Heart left ventricle (tissue), 16 donors: ENCODE measurements around the gene MIDN. TPM values are rescaled to one million over a fixed set of nuclear protein-coding genes. Genes with fewer than 3 reads are reported as not detected.

Experiments
- ATAC-seq, 4 donors: fragments of 200-7000 bp; cut with Tn5 transposase; one replicate each; pipeline ENCODE4 v1.9.1; 2020 to 2022; ENCODE audit warnings: moderate library complexity in 4 of 4, mild to moderate bottlenecking in 3 of 4, moderate number of reproducible peaks in 1 of 4
- DNase-seq, 5 donors: peaks; one replicate each; pipeline ENCODE4 v3.0.0-alpha.2; 2020
- H3K27ac ChIP-seq, 12 donors: fragments of 200-600 bp; sonication (generic) in 4 of 12; one replicate each; pipeline versions ENCODE4 v1.5.0 to v1.8.0; 2016 to 2022; ENCODE audit warnings: mild to moderate bottlenecking in 2 of 12
- H3K27me3 ChIP-seq, 9 donors: fragments of 200-600 bp; sonication (generic) in 2 of 9; one replicate each; pipeline versions ENCODE4 v1.5.1 to v1.8.0; 2016 to 2022; ENCODE audit warnings: mild to moderate bottlenecking in 3 of 9
- H3K36me3 ChIP-seq, 9 donors: fragments of 200-600 bp; sonication (generic) in 2 of 9; one replicate each; pipeline versions ENCODE4 v1.5.0 to v1.8.0; 2018 to 2022; ENCODE audit warnings: mild to moderate bottlenecking in 2 of 9
- H3K4me1 ChIP-seq, 12 donors: fragments of 200-600 bp; sonication (generic) in 4 of 12; one replicate each; pipeline versions ENCODE4 v1.5.0 to v1.8.0; 2016 to 2022; ENCODE audit warnings: mild to moderate bottlenecking in 3 of 12
- H3K4me3 ChIP-seq, 12 donors: fragments of 200-600 bp; sonication (generic) in 4 of 12; one replicate each; pipeline versions ENCODE4 v1.5.0 to v1.8.0; 2017 to 2022; ENCODE audit warnings: mild to moderate bottlenecking in 9 of 12, moderate library complexity in 4 of 12
- H3K9me3 ChIP-seq, 12 donors: fragments of 200-600 bp; sonication (generic) in 4 of 12; one replicate each; pipeline versions ENCODE4 v1.5.0 to v1.8.0; 2016 to 2022; ENCODE audit warnings: mild to moderate bottlenecking in 1 of 12
- CTCF ChIP-seq, 12 donors: fragments of 200-600 bp; sonication (generic) in 4 of 12; IDR thresholded peaks; one replicate each; pipeline versions ENCODE4 v1.5.0 to v1.8.0; 2018 to 2022; ENCODE audit warnings: antibody characterized with exemption in 12 of 12, mild to moderate bottlenecking in 5 of 12
- POLR2A ChIP-seq, 2 donors: fragments of 450-650 bp; IDR thresholded peaks; one replicate each; pipeline ENCODE4 v1.6.1; 2017; ENCODE audit warnings: antibody characterized with exemption in 2 of 2, mild to moderate bottlenecking in 2 of 2, moderate library complexity in 2 of 2
- WGBS, 4 donors: extraction: QIAGEN DNeasy Blood & Tissue Kit in 2 of 4; methylation state at CpG; one replicate each; pipeline versions ENCODE4 v1.1.5 to v1.1.7; 2013 to 2018; 5-methylcytosine and 5-hydroxymethylcytosine counted together
- intact Hi-C, 10 donors: fragments of 100-400 bp; cut with DNase I; formaldehyde crosslinking; loops; one replicate each; pipeline versions ENCODE4 v1.11.1 to v1.14.2; 2022
- polyA plus RNA-seq, 2 donors: library from polyadenylated mRNA; stranded (reverse); fragments of 200-250 nt; gene quantifications; one replicate each; pipeline ENCODE4 v1.2.3, GENCODE V29; 2013
- total RNA-seq, 9 donors: library from RNA; depleted of rRNA in 2 of 9; stranded (reverse); fragments of >200 nt in 2 of 9; fragmentation: NEBNext Ultra II Directional in 3 of 9; extraction: Animal tissue kit (Norgen Biotek cat#: 25700) in 3 of 9; gene quantifications; one replicate each; pipeline versions ENCODE4 v1.1.0 to v1.2.4, GENCODE V29; 2016 to 2023
- donor health status: ischemic (EF 13 %, LVEDD 7.1; RV severe dilation, severe dysfunction).
- donor health status: healthy with polysubstance abuse.
- donor health status: DM: no; HTN: yes; CAD: no.
- donor health status: DM: no; HTN: no; CAD: no.
- donor health status: ischemic (EF 25% LVEDD 6.9; RV normal size, moderate dysfunction).
- donor health status: ischemic (EF 25% LVEDD 5.7; RV mildly dilated, moderate dysfunction).
- donor health status: healthy.
- donor health status: DM: yes; HTN: yes; CAD: no.
- donor health status: ischemic (EF 35%, LVEDD 5.7; RV mildly dilated, moderate dysfunction).
- donor health status: nonischemic (EF 11% LVEDD 7.7; RV severe dilation, severe dysfunction).
- donor health status: DM: yes; HTN: yes; CAD: no.
- donor health status: PGD.
- donor health status: ischemic (EF 29% LVEDD 5.4; RV normal size, mild dysfunction).
- donor health status: nonischemic (EF 23%, LVEDD 6.1; RV moderate dilation, normal function).

The MIDN gene
- total and polyA plus RNA-seq, 11 donors = 25.8 to 115 (median 50.7) TPM

- intact Hi-C loops = no loop called here
- Histone ChIP-seq H3K4me1 (peaks cover 0 to 22% (median 13%) of the 10 kb centered on the region in 12 donors), H3K36me3 (peaks cover 0 to 27% (median 22%) of the 10 kb centered on the region in 9 donors), H3K4me3 (no peak overlapping the region), H3K9me3 (no peaks in the 10 kb centered on the region), H3K27me3 (no peaks in the 10 kb centered on the region), H3K27ac (no peak overlapping the region)
- DNase-seq = no peak
- ATAC-seq = no peak
- no peak for TF ChIP-seq CTCF (IDR thresholded peaks at IDR 0.05)
- TF ChIP-seq POLR2A (IDR thresholded peaks at IDR 0.05) = no peak
- 80 to 93% (median 84%) methylated on average over 17 to 38 of the region's 38 CpGs for WGBS, 4 donors
Observed at GRCh38 chr19:1230783-1231489, 17.4 kb upstream of the MIDN start.

- TF ChIP-seq POLR2A (IDR thresholded peaks at IDR 0.05) = no peak
- no peak for TF ChIP-seq CTCF (IDR thresholded peaks at IDR 0.05)
- DNase-seq = no peak
- Histone ChIP-seq H3K4me3 (no peak overlapping the region), H3K27me3 (peaks cover 0 to 7% (median 0%) of the 10 kb centered on the region in 9 donors), H3K27ac (peak overlapping the region in 4 of 12 donors; percentile 16 to 49 (median 38)), H3K4me1 (peaks cover 0 to 33% (median 14%) of the 10 kb centered on the region in 12 donors), H3K9me3 (no peaks in the 10 kb centered on the region), H3K36me3 (peaks cover 0 to 17% (median 13%) of the 10 kb centered on the region in 9 donors)
- WGBS, 4 donors = 76 to 81% (median 79%) methylated on average over 13 to 15 of the region's 15 CpGs
- ATAC-seq = peak in 3 of 4 donors; percentile 4 to 17 (median 10)
- intact Hi-C loops = no loop called here
Observed at GRCh38 chr19:1231729-1232637, 16.4 kb upstream of the MIDN start.

GRCh38 chr19:1232652-1233072, 15.7 kb upstream of the MIDN start:
- WGBS, 4 donors = 41 to 52% (median 48%) methylated on average over 9 to 15 of the region's 15 CpGs
- no peak for TF ChIP-seq CTCF (IDR thresholded peaks at IDR 0.05)
- TF ChIP-seq POLR2A (IDR thresholded peaks at IDR 0.05) = no peak
- intact Hi-C loops = no loop called here

More at GRCh38 chr19:1232652-1233072, 15.7 kb upstream of the MIDN start:
- Histone ChIP-seq H3K4me3 (no peak overlapping the region), H3K27me3 (peaks cover 0 to 12% (median 0%) of the 10 kb centered on the region in 9 donors), H3K4me1 (peaks cover 0 to 39% (median 17%) of the 10 kb centered on the region in 12 donors), H3K27ac (peak overlapping the region in 4 of 12 donors; percentile 16 to 49 (median 38)), H3K9me3 (no peaks in the 10 kb centered on the region), H3K36me3 (peaks cover 0 to 10% (median 6%) of the 10 kb centered on the region in 9 donors)
- peak in 3 of 5 donors; percentile 36 to 66 (median 56) for DNase-seq
- peak in 2 of 4 donors; percentile 18 to 22 for ATAC-seq
